ENCODE data around the gene ACP3. TPM values are rescaled to one million over a fixed set of nuclear protein-coding genes. Genes with fewer than 3 reads are reported as not detected.

ACP3 gene
- total and polyA plus RNA-seq, 2 of the 4 experiments (the other 2 are of a cell fraction), result 0.36 to 0.54 TPM

DNA sequence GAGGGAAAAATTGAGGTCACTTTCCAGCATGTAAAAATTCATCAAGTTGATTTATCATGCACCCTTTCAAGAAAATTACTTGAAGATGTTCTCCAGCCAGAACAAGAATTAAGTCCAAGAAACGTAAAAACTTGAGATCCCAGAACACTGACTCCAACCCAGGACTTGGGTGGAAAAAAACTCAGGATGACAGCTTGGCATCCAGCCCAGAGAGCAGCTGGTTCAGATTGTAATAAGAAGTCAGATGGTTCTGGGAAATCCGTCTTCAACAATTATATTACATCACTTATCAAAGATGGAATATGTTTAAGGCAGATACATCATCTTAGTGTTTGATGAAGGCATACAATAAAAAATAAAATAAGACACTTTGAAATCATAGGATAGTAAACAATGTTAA is 77.1 kb downstream of the ACP3 start:
- WGBS, 2 experiments (ENCODE audit: extremely low coverage in 2 of 2, insufficient read length in 1 of 2), result no CpG with 5 or more reads among the region's 2 CpGs
- no TSS peak for BruUV-seq (replicated peaks)
- Histone ChIP-seq H3K9me3 (ENCODE audit: control insufficient read depth, insufficient read depth, low read length) (no peaks in the 10 kb centered on the region; the same call in 1 of the 2 replicates), H2BK15ac (ENCODE audit: low read depth, low read length) (no peak overlapping the region), H3K36me3 (ENCODE audit: control insufficient read depth, insufficient read depth, low read length) (no peaks in the 10 kb centered on the region), H2BK20ac (ENCODE audit: low read depth, low read length) (no peak overlapping the region), H3K27me3 (ENCODE audit: control insufficient read depth, insufficient read depth, low read length) (no peaks in the 10 kb centered on the region), H3K9ac (ENCODE audit: low read depth, low read length) (no peak overlapping the region), H3K9me1 (ENCODE audit: insufficient read depth, low read length) (no peaks in the 10 kb centered on the region), H2BK120ac (ENCODE audit: low read depth, low read length) (no peak overlapping the region), H2AK9ac (replicated peaks; ENCODE audit: low read depth, low read length, poor library complexity) (no peak overlapping the region), H4K20me1 (ENCODE audit: insufficient read depth, low read length) (no peaks in the 10 kb centered on the region), H4K8ac (ENCODE audit: low read depth in 2 of 2, low read length in 2 of 2) (no peak overlapping the region), H2AFZ (replicated peaks; ENCODE audit: low read length, poor library complexity) (no peak overlapping the region), H3K14ac (replicated peaks; ENCODE audit: low read depth, low read length) (no peak overlapping the region), H4K5ac (ENCODE audit: low read depth, low read length) (no peak overlapping the region), H3K18ac (ENCODE audit: low read depth, low read length) (no peak overlapping the region), H3K27ac (ENCODE audit: insufficient read depth, low read length) (no peak overlapping the region), H2BK5ac (ENCODE audit: low read depth, low read length, poor library complexity, severe bottlenecking) (no peak overlapping the region), H3K4me1 (ENCODE audit: control insufficient read depth, insufficient read depth, low read length) (no peaks in the 10 kb centered on the region), H3K4me3 (ENCODE audit: insufficient read depth, low read depth, low read length) (no peak overlapping the region), H3K79me1 (ENCODE audit: low read depth in 1 of 2, low read length in 2 of 2) (no peaks in the 10 kb centered on the region), H3K56ac (ENCODE audit: extremely low read depth, insufficient read depth, low read length) (no peak overlapping the region), H3K23ac (ENCODE audit: low read depth, low read length) (no peak overlapping the region), H2AK5ac (ENCODE audit: low read depth, low read length) (no peak overlapping the region), H3K4me2 (ENCODE audit: low read depth, low read length) (no peak overlapping the region), H3K4ac (ENCODE audit: low read depth, low read length) (no peak overlapping the region), H4K91ac (ENCODE audit: insufficient read depth, low read depth, low read length) (no peak overlapping the region)
- no peak for DNase-seq
- CTCF ChIA-PET, result no interaction called here
- no peak for ATAC-seq (ENCODE audit: low read depth)
- no peak for TF ChIP-seq SMC3 (IDR thresholded peaks at IDR 0.05; ENCODE audit: low read depth, low read length)
- TF ChIP-seq BHLHE40 (IDR thresholded peaks at IDR 0.05; ENCODE audit: low read depth, low read length), result no peak
- TF ChIP-seq MAZ (IDR thresholded peaks at IDR 0.05; ENCODE audit: borderline replicate concordance, low read depth, low read length), result no peak
- TF ChIP-seq RCOR1 (IDR thresholded peaks at IDR 0.05; ENCODE audit: insufficient replicate concordance, low read length), result no peak
- no peak for TF ChIP-seq FOS (IDR thresholded peaks at IDR 0.05; ENCODE audit: low read depth, low read length)
- no peak for TF ChIP-seq MXI1 (IDR thresholded peaks at IDR 0.05; ENCODE audit: borderline replicate concordance, low read depth, low read length)
- no peak for TF ChIP-seq RAD21 (IDR thresholded peaks at IDR 0.05; ENCODE audit: low read length)
- no peak for TF ChIP-seq CEBPB (IDR thresholded peaks at IDR 0.05; ENCODE audit: low read depth, low read length)
- no peak for TF ChIP-seq POLR2A (IDR thresholded peaks at IDR 0.05; ENCODE audit: low read depth, low read length)
- TF ChIP-seq CHD1 (IDR thresholded peaks at IDR 0.05; ENCODE audit: low read depth, low read length), result no peak
- TF ChIP-seq, protein P1, sequence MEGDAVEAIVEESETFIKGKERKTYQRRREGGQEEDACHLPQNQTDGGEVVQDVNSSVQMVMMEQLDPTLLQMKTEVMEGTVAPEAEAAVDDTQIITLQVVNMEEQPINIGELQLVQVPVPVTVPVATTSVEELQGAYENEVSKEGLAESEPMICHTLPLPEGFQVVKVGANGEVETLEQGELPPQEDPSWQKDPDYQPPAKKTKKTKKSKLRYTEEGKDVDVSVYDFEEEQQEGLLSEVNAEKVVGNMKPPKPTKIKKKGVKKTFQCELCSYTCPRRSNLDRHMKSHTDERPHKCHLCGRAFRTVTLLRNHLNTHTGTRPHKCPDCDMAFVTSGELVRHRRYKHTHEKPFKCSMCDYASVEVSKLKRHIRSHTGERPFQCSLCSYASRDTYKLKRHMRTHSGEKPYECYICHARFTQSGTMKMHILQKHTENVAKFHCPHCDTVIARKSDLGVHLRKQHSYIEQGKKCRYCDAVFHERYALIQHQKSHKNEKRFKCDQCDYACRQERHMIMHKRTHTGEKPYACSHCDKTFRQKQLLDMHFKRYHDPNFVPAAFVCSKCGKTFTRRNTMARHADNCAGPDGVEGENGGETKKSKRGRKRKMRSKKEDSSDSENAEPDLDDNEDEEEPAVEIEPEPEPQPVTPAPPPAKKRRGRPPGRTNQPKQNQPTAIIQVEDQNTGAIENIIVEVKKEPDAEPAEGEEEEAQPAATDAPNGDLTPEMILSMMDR (conservative IDR thresholded peaks at IDR 0.05; ENCODE audit: low read depth, low read length), result no peak
- TF ChIP-seq NFE2L2 (IDR thresholded peaks at IDR 0.05; ENCODE audit: low read depth, low read length), result no peak
- TF ChIP-seq, protein P2, sequence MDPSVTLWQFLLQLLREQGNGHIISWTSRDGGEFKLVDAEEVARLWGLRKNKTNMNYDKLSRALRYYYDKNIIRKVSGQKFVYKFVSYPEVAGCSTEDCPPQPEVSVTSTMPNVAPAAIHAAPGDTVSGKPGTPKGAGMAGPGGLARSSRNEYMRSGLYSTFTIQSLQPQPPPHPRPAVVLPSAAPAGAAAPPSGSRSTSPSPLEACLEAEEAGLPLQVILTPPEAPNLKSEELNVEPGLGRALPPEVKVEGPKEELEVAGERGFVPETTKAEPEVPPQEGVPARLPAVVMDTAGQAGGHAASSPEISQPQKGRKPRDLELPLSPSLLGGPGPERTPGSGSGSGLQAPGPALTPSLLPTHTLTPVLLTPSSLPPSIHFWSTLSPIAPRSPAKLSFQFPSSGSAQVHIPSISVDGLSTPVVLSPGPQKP (IDR thresholded peaks at IDR 0.05; ENCODE audit: borderline replicate concordance, low read depth, low read length), result no peak
- no peak for TF ChIP-seq MAFK (IDR thresholded peaks at IDR 0.05; ENCODE audit: low read depth, low read length)
- no peak for TF ChIP-seq RFX5 (IDR thresholded peaks at IDR 0.05; ENCODE audit: low read depth, low read length)
- TF ChIP-seq USF2 (IDR thresholded peaks at IDR 0.05; ENCODE audit: low read depth, low read length), result no peak
- dilution Hi-C loops (cut with HindIII; ENCODE audit: low sequenced_read_pairs, unreplicated experiment) (no loop called here), in situ Hi-C loops (cut with MboI; ENCODE audit: low sequenced_read_pairs) (no loop called here), intact Hi-C loops (cut with micrococcal nuclease) (no loop called here)
- POLR2A ChIA-PET (ENCODE audit: unreplicated experiment), result no interaction called here
